Breast epithelium (tissue), 3 donors: Measurements from ENCODE around the gene C6orf62.

Experiments
- POLR2A ChIP-seq: fragments of 450-650 bp; IDR thresholded peaks from one replicate; pipeline ENCODE4 v1.6.1; 2016; ENCODE audit warnings: antibody characterized with exemption, mild to moderate bottlenecking, moderate library complexity
- POLR2AphosphoS5 ChIP-seq, 3 donors: sonication (generic); formaldehyde crosslinking; IDR thresholded peaks; one replicate each; pipeline ENCODE4 v1.6.1; 2017; ENCODE audit warnings: antibody characterized with exemption in 3 of 3

DNA sequence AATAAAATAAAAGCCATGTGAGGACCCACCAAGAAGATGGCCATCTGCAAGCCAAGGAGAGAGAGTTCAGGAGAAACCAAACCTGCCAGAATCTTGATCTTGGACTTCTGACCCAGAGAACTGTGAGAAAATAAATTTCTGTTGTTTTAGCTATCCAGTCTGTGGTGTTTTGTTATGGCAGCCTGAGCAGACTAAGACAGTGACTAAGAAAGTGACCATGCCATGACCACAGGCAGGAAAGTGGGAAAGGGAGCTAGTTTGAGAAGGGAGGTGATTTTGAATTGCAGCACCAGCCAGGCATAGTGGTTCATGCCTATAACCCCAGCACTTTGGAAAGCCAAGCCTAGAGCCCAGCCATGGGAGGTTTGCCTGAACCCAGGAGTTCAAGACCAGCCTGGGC lies 21.9 kb upstream of the C6orf62 start:
- TF ChIP-seq POLR2AphosphoS5 (IDR thresholded peaks at IDR 0.05) = no peak
- no peak for TF ChIP-seq POLR2A
